ENCODE data around the gene TRERF1.

Gene TRERF1

DNA sequence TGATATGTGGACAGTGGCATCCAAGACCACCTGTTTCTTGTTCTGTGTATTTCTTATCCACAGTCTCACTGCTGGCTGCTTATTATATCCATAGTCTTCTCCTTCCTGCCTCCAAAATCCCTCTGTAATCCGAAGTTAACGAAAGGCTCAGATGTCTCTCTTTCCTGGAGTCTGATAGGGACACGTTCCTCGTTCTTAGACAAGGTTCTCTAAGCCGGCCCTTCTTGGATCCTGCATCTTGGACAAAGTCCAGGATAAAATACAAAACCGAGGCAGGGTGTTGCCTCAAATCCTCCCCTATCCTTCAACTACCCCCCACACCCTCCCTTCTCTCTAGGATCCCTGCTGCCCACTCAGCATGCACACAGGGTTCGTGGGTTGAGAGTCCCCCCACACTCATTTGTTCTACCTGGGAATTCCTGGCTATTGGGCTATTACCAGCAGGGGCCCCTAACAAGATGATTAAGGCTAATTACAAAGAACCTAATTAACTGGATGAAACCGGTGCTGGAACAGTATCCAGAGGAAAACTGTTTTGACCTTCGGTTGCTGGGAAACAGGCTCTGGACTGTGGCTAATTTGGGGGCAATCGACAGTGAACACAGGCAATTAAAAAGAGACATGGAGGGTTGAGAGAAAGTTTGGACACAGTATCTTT is 201.3 kb downstream of the TRERF1 start:
- no peak for DNase-seq (ENCODE audit: low spot score)

GRCh38 chr6:42249279-42249678 is 202.4 kb downstream of the TRERF1 start:
- DNase-seq (ENCODE audit: low spot score), result no peak

DNA sequence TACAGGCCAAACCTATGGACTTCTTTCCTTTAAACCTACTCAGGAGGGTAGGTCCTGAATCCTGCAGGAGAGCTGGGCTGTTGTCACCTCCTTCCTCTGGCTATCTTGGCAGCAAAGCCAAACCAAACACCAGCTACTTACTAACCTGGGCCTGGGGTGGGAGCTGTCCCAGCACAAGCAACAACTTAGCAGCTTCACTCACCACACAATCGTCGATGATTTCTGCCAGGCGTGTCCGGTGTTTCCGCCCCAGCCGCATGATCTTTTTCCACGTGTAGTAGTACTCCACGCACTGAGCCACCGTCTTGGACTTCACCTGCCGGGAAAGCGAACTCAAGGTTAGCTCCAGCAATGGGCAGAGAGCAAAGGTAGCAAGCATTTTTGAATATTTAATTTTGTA is 208.7 kb downstream of the TRERF1 start:
- DNase-seq (ENCODE audit: low spot score), result no peak

- DNase-seq (ENCODE audit: low spot score), result no peak
Measured at GRCh38 chr6:42241915-42242314, 209.8 kb downstream of the TRERF1 start.

DNA sequence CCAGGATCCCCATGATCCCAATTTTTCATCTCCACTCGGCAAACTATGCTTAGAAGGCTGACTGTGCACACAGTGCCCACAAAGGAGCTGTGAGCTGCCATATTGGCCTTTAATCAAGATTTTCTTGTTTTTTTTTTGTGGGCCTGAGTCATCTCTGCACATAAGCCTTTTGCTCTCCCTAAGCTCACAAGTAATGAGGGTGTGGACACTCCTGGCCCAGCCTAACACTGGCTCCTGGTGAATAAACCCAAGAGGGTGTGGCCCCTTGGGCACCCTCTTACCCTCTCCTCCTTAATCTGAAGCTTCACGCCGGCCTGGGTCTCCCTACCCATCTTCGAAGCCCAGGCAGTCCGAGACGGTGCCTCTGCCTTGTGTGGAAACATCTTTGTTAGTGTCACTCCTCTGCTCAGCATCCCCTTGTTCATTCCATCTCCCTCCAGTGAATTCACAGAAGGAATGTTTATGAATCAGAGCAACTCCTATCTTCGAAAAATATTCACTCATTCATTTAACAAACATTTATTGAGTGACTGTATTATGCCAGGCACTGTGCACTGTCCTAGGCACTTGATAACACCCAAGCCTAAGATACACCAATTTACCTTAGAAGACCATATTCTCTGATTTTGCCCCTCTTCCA is 211.9 kb downstream of the TRERF1 start:
- no peak for DNase-seq (ENCODE audit: low spot score)

GRCh38 chr6:42239333-42239732 is 212.4 kb downstream of the TRERF1 start:
- no peak for DNase-seq (ENCODE audit: low spot score)

DNA sequence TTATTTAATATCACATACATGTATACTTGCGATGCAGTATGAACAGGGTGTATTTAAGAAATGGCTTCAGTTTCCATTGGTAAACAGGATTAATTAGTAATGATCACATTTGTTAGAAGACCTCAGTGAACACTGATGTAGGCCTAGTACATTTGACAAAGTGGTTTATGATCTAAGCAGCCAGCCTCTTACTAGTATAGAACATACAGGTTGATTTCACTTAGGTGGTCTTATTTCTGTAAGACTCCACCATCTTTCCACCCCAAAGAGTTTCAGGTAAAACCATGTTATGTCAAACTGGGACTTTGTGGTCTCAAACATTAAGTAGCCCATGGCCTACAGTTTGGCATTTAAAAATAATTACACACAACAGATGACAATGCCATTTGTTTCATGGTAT is 213.9 kb downstream of the TRERF1 start:
- DNase-seq (ENCODE audit: low spot score), result no peak

DNA sequence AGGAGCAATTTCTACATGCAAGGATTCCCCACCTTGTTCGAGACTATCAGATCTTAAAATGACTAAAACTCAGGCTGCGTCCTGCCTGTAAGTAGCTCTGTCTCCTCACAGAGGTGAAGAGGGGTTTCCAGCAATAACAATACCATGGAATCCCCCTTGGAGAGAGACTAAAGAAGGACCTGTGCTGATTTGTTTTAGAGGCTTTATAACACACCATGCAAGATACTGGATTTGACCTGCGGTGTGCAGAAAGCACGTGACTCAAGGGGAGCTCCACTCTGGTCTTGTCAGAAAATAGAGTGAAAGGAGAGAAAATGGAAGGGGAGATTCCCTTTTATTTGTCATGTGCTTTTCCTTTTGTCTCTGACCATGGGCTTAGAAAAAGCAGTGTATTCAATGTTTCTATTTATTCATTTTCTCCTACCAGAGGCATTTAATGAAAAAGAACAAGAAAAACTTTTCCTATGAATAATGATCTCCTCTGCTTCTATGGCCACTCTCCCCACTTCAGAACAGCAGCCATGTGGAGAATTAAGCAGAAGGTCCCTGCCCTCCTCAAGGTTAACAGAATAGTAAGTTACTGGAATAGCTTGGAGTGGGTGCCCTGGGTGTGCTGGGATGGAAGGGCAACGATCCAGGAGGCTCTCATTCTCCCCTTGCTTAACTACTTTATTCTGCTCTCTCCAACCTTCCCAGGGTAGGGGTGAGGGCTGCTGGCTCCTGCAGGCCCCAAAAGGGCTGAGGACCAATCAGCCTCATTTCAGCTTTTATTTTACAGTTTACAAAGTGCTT is 214.8 kb downstream of the TRERF1 start:
- DNase-seq (ENCODE audit: low spot score), result no peak

DNA sequence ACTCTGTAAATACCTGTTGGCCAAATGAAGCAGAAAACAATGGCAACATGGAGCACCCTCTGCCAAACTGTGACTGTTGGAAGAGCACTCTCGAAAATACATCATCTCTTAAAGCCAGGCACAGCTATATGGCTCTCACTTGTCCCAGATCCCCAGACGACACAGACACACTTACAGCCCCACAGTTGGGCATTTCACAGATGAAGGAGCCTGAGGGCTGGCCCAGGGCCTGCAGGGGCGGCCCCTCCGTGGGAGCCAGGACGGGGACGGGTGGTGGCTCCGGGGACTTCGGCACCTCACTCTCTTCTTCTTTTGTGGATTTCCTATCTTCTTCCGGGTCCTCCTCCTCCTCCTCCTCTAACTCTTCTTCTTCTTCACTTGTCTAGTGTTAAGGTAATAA is 215.7 kb downstream of the TRERF1 start:
- no peak for DNase-seq (ENCODE audit: low spot score)

GRCh38 chr6:42232035-42232434 is 219.7 kb downstream of the TRERF1 start:
- DNase-seq (ENCODE audit: low spot score), result no peak

DNA sequence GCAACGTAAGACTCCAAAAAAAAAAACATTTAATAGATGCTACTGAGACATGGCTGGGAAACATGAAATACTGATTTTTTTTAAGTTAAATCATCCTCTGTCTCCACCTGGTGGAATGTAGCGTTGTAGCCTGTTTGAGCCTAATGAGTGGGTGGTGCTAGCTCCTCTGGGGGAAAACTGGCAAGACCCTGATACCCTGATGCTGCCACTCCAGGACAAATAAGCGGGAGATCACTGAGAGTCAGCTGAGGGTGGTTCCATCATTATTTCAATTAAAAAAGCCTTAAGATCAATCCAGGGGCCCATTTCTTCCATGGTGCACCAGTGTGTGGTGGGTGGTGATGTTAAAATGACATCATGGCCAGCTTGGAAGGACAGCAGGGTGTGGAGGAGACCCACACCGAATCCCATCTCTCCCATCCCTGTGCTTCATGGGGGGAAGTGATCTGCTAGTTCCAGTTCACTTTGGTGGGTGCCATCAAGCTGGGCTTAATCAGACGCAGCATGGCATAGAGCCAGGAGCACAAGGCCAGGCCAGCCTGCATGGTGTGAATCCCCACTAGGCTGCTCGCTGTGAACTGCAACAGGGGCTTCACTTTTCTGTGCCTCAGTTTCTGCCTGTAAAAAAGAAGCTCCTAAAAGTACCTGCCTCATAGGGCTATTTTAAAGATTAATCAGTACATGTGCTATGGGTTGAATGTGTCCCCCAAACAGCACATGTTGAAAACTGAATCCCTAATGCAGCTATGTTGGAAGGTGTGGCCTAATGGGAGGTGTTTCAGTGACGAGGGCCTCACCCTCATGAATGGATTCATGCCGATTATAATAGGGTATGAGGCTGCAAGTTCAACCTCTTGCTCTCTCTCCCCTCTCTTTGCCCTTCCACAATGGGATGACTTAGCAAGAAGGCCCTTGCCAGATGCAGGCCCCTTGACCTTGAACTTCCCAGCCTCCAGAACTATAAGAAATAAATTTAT is 221.1 kb downstream of the TRERF1 start:
- DNase-seq (ENCODE audit: low spot score), result no peak

DNA sequence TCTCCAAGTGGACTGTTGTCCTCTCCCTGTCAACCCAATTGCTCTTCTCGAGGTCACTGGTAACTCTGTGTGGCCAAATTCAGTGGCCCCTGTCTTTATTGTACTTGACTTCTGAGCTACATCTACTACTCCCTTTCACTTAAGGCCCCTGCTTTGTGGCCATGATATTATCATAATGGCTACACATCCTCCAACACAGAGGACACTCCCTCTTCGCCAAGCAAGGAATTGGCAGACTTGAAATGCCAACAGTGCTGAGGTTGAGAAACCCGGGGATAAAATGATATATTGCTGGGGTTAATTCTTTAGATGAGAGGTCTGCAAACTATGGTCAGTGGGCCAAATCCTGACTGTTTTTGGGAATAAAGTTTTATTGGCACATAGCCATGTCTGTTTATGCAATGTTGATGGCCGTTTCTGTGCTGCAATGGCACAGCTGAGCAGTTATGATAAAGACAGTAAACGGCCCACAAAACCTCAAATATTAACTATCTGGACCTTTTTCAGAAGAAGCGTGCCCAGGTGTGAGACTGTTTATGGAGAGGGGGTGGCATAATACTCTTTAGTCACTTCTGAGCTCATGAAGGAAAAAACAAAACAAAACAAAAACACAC is 222.1 kb downstream of the TRERF1 start:
- DNase-seq (ENCODE audit: low spot score), result no peak

GRCh38 chr6:42228305-42228704 is 223.4 kb downstream of the TRERF1 start:
- no peak for DNase-seq (ENCODE audit: low spot score)

DNA sequence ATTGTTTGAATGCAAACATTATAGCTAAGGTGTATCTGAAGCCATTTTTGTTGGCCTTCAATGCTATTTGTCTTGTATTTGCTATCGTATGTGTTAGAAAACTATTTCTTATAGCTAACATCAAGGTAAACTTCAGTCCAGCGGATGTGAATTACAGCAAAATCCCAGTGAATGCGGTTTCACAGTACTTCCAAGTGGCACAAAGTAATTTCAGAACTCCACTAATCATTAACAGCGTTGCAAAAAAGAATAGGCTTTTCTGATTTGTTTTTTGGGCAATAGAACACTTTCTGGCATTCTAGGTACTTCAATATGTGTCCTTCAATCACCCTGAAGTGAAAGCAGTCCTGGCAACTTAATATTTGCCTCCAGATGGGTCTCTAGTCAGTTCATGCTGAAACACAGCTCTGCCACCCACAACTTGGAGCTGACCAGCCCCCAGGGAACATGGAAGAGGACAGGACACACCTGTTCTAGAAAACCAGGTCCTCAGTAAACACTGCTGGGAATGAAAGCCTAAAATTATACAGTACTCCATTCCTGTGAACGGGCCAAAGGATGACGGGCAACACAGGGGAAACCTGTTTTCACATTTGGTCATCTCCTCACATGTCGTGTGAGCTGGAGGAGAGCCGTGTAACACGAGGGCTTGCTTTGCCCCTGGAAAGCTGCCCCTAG is 224.4 kb downstream of the TRERF1 start:
- no peak for DNase-seq (ENCODE audit: low spot score)

- DNase-seq (ENCODE audit: low spot score), result peak; percentile 8
Measured at GRCh38 chr6:42226645-42227143, 225.0 kb downstream of the TRERF1 start.

GRCh38 chr6:42226161-42226611 is 225.5 kb downstream of the TRERF1 start:
- peak; percentile 30 for DNase-seq (ENCODE audit: low spot score)

DNA sequence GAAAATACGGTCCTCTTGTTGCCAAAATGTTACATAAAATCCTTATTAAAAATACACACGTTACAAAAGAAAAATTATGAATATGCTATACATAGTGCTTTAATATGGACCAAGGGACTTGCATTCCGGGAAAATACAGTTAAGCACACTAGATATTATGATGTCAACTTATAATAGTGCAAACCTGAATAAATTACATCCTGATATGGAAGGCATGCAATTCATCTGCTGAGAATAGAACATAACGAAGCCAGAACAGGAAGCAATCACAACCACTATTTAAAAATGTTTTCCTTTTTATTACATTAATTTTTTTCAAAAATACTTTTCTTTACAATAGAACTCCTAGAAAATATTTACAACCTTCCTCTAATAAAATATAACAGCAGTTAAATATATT is 226.3 kb downstream of the TRERF1 start:
- peak; percentile 10 for DNase-seq (ENCODE audit: low spot score)

DNA sequence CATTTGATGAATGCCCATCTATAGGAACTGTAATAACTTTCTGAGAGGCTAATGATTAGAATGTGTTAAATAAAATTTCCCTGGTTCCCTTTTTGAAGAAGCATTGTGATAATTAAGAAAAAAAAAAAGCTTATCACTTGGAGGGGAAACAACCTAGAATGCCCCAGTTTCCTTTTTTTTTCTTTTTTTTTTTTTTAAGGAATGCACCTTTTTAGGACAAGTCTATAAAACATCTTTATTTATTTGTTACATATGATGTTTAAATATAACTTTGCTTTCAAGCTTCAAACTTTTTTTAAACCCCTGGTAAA is 226.7 kb downstream of the TRERF1 start:
- DNase-seq (ENCODE audit: low spot score), result no peak

GRCh38 chr6:42224222-42225028 is 227.3 kb downstream of the TRERF1 start:
- DNase-seq (ENCODE audit: low spot score), result peak; percentile 75

DNA sequence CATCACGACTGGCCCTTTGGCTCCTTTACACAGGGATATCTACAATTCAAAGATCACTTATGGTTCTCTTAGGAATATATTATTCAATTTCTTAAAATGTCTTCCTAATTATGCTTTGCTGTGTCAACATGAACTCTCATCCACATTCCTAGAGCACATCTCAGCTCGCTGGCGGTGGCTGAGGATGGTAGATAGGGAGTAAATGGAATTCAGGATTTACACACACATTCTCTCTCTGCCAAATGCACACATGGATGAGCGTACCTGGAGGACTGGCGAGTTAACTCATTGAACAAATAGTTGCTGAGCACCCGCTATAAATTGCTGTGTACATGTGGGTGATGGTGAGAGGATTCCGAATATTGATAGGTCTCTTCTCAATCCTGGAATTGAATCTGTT is 229.3 kb downstream of the TRERF1 start:
- no peak for DNase-seq (ENCODE audit: low spot score)
